Measurements from ENCODE around the gene NEK9.

The NEK9 gene

DNA sequence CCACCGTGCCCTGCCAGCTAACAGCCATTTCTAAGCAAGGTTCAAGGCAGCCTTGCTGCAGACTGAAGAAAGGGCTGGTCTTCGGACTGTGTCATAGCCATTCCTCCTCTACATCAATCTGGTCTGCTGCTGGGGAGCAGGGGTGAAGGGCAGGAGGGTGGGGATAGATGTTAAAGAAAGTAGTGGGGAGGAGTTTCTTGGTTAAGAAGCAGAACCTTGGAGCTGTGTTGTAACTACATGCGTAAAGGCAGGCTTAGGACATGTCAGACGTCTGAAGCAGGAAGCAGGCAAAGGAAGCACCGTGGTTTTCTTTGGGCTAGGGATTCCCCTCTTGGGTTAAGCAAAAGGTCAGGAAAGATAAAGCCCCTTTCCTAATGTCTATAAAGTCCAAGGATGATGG lies 18.1 kb upstream of the NEK9 start:
- TF ChIP-seq, protein P1, sequence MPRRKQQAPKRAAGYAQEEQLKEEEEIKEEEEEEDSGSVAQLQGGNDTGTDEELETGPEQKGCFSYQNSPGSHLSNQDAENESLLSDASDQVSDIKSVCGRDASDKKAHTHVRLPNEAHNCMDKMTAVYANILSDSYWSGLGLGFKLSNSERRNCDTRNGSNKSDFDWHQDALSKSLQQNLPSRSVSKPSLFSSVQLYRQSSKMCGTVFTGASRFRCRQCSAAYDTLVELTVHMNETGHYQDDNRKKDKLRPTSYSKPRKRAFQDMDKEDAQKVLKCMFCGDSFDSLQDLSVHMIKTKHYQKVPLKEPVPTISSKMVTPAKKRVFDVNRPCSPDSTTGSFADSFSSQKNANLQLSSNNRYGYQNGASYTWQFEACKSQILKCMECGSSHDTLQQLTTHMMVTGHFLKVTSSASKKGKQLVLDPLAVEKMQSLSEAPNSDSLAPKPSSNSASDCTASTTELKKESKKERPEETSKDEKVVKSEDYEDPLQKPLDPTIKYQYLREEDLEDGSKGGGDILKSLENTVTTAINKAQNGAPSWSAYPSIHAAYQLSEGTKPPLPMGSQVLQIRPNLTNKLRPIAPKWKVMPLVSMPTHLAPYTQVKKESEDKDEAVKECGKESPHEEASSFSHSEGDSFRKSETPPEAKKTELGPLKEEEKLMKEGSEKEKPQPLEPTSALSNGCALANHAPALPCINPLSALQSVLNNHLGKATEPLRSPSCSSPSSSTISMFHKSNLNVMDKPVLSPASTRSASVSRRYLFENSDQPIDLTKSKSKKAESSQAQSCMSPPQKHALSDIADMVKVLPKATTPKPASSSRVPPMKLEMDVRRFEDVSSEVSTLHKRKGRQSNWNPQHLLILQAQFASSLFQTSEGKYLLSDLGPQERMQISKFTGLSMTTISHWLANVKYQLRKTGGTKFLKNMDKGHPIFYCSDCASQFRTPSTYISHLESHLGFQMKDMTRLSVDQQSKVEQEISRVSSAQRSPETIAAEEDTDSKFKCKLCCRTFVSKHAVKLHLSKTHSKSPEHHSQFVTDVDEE (CRISPR knock-in tag; IDR thresholded peaks at IDR 0.05), result no peak
- TF ChIP-seq ZNF565 (CRISPR knock-in tag; conservative IDR thresholded peaks at IDR 0.05; ENCODE audit: low read depth), result no peak
- TF ChIP-seq TOX (CRISPR knock-in tag; IDR thresholded peaks at IDR 0.05; ENCODE audit: borderline replicate concordance), result no peak
- no peak for TF ChIP-seq TCF4 (CRISPR knock-in tag; IDR thresholded peaks at IDR 0.05; ENCODE audit: borderline replicate concordance)
- TF ChIP-seq, protein P2, sequence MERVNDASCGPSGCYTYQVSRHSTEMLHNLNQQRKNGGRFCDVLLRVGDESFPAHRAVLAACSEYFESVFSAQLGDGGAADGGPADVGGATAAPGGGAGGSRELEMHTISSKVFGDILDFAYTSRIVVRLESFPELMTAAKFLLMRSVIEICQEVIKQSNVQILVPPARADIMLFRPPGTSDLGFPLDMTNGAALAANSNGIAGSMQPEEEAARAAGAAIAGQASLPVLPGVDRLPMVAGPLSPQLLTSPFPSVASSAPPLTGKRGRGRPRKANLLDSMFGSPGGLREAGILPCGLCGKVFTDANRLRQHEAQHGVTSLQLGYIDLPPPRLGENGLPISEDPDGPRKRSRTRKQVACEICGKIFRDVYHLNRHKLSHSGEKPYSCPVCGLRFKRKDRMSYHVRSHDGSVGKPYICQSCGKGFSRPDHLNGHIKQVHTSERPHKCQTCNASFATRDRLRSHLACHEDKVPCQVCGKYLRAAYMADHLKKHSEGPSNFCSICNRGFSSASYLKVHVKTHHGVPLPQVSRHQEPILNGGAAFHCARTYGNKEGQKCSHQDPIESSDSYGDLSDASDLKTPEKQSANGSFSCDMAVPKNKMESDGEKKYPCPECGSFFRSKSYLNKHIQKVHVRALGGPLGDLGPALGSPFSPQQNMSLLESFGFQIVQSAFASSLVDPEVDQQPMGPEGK (CRISPR knock-in tag; IDR thresholded peaks at IDR 0.05; ENCODE audit: borderline replicate concordance), result no peak
- no peak for TF ChIP-seq ZFP3 (CRISPR knock-in tag; IDR thresholded peaks at IDR 0.05)
- no peak for TF ChIP-seq ZNF8 (CRISPR knock-in tag; IDR thresholded peaks at IDR 0.05)
- TF ChIP-seq, protein P3, sequence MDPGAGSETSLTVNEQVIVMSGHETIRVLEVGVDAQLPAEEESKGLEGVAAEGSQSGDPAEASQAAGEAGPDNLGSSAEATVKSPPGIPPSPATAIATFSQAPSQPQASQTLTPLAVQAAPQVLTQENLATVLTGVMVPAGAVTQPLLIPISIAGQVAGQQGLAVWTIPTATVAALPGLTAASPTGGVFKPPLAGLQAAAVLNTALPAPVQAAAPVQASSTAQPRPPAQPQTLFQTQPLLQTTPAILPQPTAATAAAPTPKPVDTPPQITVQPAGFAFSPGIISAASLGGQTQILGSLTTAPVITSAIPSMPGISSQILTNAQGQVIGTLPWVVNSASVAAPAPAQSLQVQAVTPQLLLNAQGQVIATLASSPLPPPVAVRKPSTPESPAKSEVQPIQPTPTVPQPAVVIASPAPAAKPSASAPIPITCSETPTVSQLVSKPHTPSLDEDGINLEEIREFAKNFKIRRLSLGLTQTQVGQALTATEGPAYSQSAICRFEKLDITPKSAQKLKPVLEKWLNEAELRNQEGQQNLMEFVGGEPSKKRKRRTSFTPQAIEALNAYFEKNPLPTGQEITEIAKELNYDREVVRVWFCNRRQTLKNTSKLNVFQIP (CRISPR knock-in tag; IDR thresholded peaks at IDR 0.05; ENCODE audit: borderline replicate concordance, low read depth), result no peak
- no peak for TF ChIP-seq RARB (CRISPR knock-in tag; IDR thresholded peaks at IDR 0.05)
- no peak for ATAC-seq

DNA sequence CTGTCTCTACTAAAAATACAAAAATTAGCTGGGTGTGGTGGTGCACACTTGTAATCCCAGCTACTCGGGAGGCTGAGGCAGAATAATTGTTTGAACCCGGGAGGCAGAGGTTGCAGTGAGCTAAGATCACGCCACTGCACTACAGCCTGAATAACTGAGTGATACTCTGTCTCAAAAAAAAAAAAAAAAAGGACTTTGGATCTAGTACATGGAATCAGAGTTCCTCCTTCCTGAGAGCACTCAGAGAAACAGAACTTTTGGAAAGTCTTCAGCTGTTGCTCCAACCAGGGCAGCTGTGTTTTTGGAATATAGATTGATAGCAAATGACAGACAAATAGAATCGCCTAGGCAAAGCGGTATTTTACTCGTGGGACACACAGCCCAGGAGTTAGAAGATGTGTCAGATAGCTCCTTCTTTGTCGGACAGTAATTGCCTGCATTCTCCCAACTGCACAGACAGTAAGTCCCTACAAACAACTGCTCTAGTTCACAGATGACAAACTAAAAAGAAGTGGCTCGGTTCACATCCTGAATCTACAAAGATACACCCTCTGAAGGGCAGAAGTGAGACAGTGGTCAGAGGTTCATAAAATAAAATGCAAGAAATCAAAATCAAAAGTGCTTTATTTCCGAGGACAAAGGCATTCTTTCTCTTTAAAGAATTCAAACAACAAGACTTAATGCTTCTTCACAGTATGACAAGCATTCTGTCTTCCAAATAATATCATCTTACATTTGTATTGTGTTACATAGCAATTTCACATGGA lies 17.1 kb upstream of the NEK9 start:
- ATAC-seq, result no peak
- no peak for TF ChIP-seq BACH2 (CRISPR knock-in tag; IDR thresholded peaks at IDR 0.05; ENCODE audit: borderline replicate concordance)
- TF ChIP-seq ZC3H10 (CRISPR knock-in tag; IDR thresholded peaks at IDR 0.05), result no peak
- TF ChIP-seq PPARA (CRISPR knock-in tag; IDR thresholded peaks at IDR 0.05; ENCODE audit: borderline replicate concordance), result no peak
- TF ChIP-seq, protein P4, sequence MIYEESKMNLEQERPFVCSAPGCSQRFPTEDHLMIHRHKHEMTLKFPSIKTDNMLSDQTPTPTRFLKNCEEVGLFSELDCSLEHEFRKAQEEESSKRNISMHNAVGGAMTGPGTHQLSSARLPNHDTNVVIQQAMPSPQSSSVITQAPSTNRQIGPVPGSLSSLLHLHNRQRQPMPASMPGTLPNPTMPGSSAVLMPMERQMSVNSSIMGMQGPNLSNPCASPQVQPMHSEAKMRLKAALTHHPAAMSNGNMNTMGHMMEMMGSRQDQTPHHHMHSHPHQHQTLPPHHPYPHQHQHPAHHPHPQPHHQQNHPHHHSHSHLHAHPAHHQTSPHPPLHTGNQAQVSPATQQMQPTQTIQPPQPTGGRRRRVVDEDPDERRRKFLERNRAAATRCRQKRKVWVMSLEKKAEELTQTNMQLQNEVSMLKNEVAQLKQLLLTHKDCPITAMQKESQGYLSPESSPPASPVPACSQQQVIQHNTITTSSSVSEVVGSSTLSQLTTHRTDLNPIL (CRISPR knock-in tag; IDR thresholded peaks at IDR 0.05; ENCODE audit: low read depth), result no peak
- no peak for TF ChIP-seq ISL1 (CRISPR knock-in tag; IDR thresholded peaks at IDR 0.05)
- TF ChIP-seq TCF4 (CRISPR knock-in tag; IDR thresholded peaks at IDR 0.05; ENCODE audit: borderline replicate concordance), result no peak
- TF ChIP-seq ZNF565 (CRISPR knock-in tag; conservative IDR thresholded peaks at IDR 0.05; ENCODE audit: low read depth), result no peak
- no peak for TF ChIP-seq ARNTL (CRISPR knock-in tag; IDR thresholded peaks at IDR 0.05; ENCODE audit: borderline replicate concordance, low read depth)
- no peak for TF ChIP-seq ZFP3 (CRISPR knock-in tag; IDR thresholded peaks at IDR 0.05)

DNA sequence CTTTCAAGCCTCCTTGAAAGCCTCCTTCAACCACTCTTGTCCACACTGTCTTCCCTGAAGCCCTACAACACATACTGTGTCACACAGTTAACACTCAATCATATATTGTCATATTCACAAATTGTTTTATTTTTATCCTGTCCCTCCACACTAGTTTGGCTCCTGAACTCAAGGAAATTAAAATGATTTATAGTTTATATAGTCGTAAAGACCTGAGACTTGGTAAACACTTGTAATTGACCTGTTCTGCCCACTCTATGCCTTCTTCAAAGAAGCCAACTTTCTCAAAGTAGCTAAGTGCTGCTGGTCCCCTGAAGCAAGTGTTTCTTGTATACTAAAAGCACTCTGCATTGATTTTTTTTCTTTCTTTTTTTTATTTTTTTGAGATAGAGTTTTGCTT lies 15.6 kb upstream of the NEK9 start:
- no peak; the same call in 2 of the 3 replicates for ATAC-seq
- TF ChIP-seq ZNF565 (CRISPR knock-in tag; conservative IDR thresholded peaks at IDR 0.05; ENCODE audit: low read depth) (no peak), ZNF8 (CRISPR knock-in tag; IDR thresholded peaks at IDR 0.05) (no peak), TCF4 (CRISPR knock-in tag; IDR thresholded peaks at IDR 0.05; ENCODE audit: borderline replicate concordance) (no peak), RARB (CRISPR knock-in tag; IDR thresholded peaks at IDR 0.05) (no peak), PPARA (CRISPR knock-in tag; IDR thresholded peaks at IDR 0.05; ENCODE audit: borderline replicate concordance) (no peak), ESRRG (CRISPR knock-in tag; IDR thresholded peaks at IDR 0.05) (no peak)

DNA sequence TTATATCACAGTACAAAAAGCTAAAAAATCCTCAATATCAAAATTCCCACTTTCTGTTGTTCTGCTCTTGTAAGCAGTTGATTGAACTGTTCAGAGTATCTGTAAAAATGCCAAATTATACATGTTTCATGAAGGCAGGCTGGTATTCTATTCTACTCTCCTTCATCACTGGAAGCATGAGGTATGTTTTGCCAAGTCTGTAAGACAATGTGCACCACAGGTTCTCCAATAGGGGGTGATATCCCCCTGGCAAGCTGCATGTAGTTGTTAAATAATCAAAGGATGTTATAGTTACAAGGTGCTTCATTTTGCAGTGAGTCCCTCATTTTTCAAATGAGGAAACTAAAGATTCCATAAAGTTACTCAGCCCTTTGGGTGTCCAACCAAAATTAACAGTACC lies 15.1 kb upstream of the NEK9 start:
- peak; percentile 82 for ATAC-seq
- TF ChIP-seq BACH2 (CRISPR knock-in tag; IDR thresholded peaks at IDR 0.05; ENCODE audit: borderline replicate concordance), result no peak

DNA sequence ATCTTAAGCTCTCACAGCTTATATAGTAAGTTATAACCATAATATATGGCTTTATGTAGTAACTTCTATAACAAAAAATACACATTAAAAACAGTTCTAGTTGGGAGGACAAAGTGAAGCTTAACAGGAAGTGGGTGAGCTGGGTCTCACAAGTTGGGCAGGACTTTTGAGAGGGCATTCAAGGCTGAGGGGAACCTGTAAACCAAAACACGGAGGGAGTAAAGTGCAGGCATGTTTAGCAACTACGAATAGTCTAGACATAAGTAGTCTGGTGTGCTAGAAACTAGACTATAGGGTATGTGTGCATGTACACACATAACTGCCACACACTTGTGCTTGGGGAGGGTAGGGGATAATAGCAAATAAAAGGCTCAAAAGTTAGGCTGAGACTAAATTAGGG lies 14.2 kb upstream of the NEK9 start:
- ATAC-seq, result no peak
- no peak for TF ChIP-seq ZFP30 (CRISPR knock-in tag; IDR thresholded peaks at IDR 0.05)
- TF ChIP-seq, protein P5, sequence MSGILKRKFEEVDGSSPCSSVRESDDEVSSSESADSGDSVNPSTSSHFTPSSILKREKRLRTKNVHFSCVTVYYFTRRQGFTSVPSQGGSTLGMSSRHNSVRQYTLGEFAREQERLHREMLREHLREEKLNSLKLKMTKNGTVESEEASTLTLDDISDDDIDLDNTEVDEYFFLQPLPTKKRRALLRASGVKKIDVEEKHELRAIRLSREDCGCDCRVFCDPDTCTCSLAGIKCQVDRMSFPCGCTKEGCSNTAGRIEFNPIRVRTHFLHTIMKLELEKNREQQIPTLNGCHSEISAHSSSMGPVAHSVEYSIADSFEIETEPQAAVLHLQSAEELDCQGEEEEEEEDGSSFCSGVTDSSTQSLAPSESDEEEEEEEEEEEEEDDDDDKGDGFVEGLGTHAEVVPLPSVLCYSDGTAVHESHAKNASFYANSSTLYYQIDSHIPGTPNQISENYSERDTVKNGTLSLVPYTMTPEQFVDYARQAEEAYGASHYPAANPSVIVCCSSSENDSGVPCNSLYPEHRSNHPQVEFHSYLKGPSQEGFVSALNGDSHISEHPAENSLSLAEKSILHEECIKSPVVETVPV (CRISPR knock-in tag; IDR thresholded peaks at IDR 0.05), result no peak
- TF ChIP-seq, protein P2 (CRISPR knock-in tag; IDR thresholded peaks at IDR 0.05; ENCODE audit: borderline replicate concordance), result no peak
- no peak for TF ChIP-seq ZNF8 (CRISPR knock-in tag; IDR thresholded peaks at IDR 0.05)
- TF ChIP-seq GLIS3 (CRISPR knock-in tag; IDR thresholded peaks at IDR 0.05), result no peak
- no peak for TF ChIP-seq SNAI2 (CRISPR knock-in tag; IDR thresholded peaks at IDR 0.05)
- no peak for TF ChIP-seq CSDC2 (CRISPR knock-in tag; IDR thresholded peaks at IDR 0.05)
- no peak for TF ChIP-seq ARNTL (CRISPR knock-in tag; IDR thresholded peaks at IDR 0.05; ENCODE audit: borderline replicate concordance, low read depth)

All from SK-N-SH treated with all-trans-retinoic acid at 6 μM for 48 hours (cell line).